ENCODE data around the gene APC2.

DNA sequence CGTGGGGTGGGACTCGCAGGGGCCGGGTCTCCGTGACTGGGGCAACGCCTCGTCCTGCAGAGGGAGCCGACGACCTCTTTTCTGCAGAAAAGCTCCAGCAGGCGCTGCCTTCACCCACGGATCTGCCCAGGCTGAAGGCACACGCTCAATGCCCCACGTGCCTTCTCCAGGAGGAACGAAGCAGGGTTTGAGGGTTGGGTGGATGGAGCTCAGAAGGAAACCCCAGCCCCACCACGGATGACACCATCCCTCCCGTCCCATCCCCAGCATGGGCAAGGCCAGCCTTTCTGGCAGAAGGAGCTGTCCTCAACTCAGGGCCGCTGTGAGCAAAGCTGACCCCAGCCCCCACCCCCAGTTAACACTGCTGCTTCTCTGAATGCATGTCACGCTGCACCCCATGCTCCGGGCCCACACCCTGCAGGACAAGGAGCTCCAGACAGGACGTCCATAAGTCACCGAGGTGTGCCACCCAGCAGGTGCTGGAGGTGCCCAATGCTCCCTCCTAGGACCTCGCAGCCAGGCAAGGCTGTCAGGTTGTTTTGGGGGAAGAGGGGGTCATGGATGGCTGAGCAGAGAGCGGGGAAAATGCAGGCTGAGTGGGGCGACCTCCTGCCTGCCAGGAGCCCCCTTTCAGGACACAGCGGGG is 21.7 kb downstream of the APC2 start:
- TF ChIP-seq, protein P1, sequence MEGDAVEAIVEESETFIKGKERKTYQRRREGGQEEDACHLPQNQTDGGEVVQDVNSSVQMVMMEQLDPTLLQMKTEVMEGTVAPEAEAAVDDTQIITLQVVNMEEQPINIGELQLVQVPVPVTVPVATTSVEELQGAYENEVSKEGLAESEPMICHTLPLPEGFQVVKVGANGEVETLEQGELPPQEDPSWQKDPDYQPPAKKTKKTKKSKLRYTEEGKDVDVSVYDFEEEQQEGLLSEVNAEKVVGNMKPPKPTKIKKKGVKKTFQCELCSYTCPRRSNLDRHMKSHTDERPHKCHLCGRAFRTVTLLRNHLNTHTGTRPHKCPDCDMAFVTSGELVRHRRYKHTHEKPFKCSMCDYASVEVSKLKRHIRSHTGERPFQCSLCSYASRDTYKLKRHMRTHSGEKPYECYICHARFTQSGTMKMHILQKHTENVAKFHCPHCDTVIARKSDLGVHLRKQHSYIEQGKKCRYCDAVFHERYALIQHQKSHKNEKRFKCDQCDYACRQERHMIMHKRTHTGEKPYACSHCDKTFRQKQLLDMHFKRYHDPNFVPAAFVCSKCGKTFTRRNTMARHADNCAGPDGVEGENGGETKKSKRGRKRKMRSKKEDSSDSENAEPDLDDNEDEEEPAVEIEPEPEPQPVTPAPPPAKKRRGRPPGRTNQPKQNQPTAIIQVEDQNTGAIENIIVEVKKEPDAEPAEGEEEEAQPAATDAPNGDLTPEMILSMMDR (IDR thresholded peaks at IDR 0.05), result no peak
- TF ChIP-seq POLR2A (IDR thresholded peaks at IDR 0.05) (no peak), POLR2AphosphoS5 (IDR thresholded peaks at IDR 0.05) (no peak)
